Mammary epithelial cell (primary cell): ENCODE data around the gene LMAN2L.

Source experiments
- EZH2 ChIP-seq: IDR thresholded peaks from 2 replicates; pipeline ENCODE4 v1.6.1; 2012; ENCODE audit warnings: low read length, inconsistent platforms, borderline replicate concordance
- TF ChIP-seq, protein P1 (sequence below), 2 donors: IDR thresholded peaks in 1 of 2; conservative IDR thresholded peaks in 1 of 2; 2 replicates each; pipeline ENCODE4 v1.5.1; 2011 to 2012; ENCODE audit warnings: inconsistent platforms in 2 of 2, low read length in 2 of 2, mild to moderate bottlenecking in 2 of 2, control low read depth in 1 of 2, low read depth in 1 of 2; ENCODE audit not compliant: insufficient read depth in 1 of 2; ENCODE audit errors: extremely low read depth in 1 of 2

DNA sequence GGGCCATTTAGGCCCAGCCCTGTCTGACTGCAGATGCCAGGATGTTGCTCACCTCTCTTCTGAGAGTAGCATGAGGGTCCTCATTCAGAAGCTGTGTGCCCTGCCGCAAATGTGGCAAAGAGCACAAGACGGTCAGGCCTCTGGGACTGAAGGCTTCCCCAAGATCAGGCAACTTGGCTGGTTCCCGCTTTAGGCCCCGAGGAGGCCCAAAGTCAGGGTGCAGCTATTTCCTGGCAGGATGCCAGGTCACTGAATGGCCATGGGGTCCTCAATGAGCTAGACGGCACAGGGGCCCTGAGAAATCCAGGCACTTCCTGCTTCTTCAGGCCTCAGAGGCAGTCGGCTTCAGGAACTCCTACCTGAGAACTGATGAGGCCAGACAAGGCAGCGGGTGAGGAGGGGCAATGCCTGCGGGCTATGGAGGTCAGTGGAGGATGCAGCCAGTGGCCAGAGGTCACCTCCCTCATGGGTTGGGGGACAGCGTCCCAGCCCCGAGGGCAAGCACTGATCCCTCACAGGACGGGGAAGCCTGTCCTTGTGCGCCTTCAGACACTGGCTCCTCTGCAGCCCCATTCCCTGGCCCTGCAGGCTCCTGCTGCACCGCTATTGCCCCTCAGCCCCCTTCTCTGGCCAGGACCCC lies 44.9 kb downstream of the LMAN2L start:
- TF ChIP-seq, protein P1, sequence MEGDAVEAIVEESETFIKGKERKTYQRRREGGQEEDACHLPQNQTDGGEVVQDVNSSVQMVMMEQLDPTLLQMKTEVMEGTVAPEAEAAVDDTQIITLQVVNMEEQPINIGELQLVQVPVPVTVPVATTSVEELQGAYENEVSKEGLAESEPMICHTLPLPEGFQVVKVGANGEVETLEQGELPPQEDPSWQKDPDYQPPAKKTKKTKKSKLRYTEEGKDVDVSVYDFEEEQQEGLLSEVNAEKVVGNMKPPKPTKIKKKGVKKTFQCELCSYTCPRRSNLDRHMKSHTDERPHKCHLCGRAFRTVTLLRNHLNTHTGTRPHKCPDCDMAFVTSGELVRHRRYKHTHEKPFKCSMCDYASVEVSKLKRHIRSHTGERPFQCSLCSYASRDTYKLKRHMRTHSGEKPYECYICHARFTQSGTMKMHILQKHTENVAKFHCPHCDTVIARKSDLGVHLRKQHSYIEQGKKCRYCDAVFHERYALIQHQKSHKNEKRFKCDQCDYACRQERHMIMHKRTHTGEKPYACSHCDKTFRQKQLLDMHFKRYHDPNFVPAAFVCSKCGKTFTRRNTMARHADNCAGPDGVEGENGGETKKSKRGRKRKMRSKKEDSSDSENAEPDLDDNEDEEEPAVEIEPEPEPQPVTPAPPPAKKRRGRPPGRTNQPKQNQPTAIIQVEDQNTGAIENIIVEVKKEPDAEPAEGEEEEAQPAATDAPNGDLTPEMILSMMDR (conservative IDR thresholded peaks at IDR 0.05 in 1 of 2, IDR thresholded peaks at IDR 0.05 in 1 of 2; ENCODE audit: extremely low read depth in 1 of 2, insufficient read depth in 1 of 2, low read depth in 1 of 2, low read length in 2 of 2), result no peak
- TF ChIP-seq EZH2, result no peak
